ENCODE measurements around the gene SLC1A2.

GRCh38 chr11:35388061-35388460 is 31.3 kb downstream of the SLC1A2 start:
- no peak for TF ChIP-seq CTCF (conservative IDR thresholded peaks at IDR 0.05; ENCODE audit: low read length)
- no peak for TF ChIP-seq EZH2phosphoT487 (IDR thresholded peaks at IDR 0.05; ENCODE audit: borderline replicate concordance)

Measured in Loucy (cell line).